NCI-H1105 (cell line): ENCODE results near the gene SLC6A7.

Source experiments
- DNase-seq: peaks from one replicate; lab custom pipeline; 2025; lab: John Stamatoyannopoulos, UW

Gene SLC6A7

DNA sequence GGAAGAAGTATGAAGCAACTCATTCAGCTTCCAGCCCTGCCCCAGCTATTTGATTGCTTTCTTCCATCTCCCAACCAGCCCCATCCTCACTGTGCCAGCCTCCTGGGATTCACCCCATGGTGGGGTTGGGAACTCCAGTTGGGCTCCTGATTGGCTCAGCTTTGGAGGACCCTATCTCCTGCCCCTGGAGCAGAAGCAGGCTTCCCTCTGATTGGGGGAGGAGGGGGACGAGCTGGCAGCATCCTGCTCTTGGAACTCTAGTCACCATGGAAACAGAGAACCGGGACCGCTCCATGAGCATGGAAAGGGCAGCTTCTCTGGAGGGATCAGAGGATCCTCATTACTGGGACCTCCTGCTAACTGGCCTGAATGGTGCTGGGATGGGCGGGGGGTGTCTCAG, 2.6 kb downstream of the SLC6A7 start:
- DNase-seq, result no peak

DNA sequence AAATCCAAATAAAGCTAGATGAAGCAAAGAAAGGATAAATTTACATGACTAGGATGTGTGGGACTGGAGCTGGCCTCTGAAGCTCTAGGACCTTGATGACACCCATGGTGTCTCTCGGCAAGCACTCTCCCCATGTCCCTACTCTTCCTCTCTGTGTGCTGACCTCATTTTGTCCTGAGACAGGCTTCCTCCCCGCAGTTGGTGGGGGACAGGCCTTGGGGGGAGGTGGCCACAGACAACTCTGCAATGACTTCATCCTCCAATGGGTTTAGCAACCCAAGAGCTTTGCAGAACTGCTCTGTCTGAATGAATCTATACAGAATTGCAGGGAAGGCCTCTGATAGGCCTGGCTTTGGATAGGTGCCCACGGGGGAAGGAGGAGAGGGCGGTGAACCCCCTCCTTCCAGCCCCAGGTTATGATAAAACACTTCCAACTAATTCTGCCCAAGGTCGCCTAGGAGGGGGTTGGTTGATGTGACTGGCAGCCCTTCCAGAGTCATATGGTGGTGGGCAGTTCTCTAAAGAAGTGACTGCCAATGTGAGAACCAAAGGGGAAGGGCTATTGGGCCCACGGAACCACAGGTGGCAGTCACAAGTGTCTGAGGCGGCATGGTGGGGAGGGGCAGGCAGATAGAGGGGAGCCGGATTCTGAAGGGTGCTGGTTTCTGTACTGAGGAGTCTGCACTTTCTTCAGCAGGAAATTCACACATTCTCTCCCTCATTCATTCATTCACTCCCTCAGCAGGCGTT, 6.0 kb downstream of the SLC6A7 start:
- no peak for DNase-seq

DNA sequence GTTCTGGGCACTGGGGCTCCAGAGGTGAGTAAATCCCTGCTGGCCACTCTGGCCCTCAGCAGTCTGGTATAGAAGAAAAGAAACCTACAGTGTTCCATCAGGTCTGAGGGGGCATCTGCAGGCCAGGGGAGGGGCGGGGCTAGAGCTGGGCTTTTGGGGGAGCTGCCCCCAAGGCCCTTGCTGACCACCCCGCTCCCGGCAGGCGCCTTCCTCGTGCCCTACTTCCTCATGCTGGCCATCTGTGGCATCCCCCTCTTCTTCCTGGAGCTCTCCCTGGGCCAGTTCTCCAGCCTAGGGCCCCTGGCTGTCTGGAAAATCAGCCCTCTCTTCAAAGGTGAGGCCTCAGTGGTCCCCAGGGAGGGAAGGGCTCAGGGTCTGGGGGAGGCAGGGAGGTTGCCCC, 6.7 kb downstream of the SLC6A7 start:
- no peak for DNase-seq

DNA sequence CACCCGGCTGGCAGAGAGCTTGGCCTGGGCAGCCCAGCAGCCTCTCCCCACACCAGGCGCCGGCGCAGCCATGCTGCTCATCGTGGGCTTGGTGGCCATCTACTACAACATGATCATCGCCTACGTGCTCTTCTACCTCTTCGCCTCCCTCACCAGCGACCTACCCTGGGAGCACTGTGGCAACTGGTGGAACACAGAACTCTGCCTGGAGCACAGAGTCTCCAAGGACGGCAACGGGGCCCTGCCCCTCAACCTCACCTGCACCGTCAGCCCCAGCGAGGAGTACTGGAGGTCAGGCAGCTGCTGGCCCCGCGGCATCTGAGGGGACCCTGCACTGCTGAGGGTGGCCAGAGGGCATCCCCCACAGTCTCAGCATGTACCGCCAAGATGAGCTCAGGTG, 7.1 kb downstream of the SLC6A7 start:
- no peak for DNase-seq

DNA sequence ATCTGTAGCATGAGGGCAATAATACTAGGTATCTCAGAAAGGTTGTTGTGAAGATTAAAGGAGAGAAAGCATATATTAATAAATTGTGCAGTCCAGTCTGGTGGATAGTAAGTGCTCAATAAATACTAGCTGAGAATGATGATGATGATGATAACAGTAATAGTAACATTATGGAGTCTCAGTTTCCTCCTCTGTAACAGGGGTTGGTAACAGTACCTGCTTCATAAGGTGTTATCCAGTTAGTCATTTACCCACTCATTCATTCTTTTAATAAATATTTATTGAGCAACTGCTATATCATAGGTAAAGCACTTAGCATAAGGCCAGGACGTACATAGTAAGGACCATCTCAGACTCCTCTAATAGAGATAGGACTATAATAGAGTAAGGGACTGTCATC, 7.6 kb downstream of the SLC6A7 start:
- no peak for DNase-seq

DNA sequence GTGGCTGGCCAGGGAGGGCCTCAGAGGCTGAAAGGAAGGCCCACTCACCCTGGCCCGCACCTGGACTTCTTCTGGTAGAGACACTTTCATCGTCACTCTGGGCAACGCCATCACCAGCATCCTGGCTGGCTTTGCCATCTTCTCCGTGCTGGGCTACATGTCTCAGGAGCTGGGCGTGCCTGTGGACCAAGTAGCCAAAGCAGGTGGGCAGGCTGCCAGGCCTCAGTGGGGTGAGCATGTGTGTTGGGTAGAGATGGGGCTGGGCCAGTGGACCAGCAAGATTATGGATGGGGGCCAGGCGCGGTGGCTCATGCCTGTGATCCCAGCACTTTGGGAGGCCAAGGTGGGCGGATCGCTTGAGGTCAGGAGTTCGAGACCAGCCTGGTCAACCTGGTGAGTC, 12.6 kb downstream of the SLC6A7 start:
- no peak for DNase-seq

DNA sequence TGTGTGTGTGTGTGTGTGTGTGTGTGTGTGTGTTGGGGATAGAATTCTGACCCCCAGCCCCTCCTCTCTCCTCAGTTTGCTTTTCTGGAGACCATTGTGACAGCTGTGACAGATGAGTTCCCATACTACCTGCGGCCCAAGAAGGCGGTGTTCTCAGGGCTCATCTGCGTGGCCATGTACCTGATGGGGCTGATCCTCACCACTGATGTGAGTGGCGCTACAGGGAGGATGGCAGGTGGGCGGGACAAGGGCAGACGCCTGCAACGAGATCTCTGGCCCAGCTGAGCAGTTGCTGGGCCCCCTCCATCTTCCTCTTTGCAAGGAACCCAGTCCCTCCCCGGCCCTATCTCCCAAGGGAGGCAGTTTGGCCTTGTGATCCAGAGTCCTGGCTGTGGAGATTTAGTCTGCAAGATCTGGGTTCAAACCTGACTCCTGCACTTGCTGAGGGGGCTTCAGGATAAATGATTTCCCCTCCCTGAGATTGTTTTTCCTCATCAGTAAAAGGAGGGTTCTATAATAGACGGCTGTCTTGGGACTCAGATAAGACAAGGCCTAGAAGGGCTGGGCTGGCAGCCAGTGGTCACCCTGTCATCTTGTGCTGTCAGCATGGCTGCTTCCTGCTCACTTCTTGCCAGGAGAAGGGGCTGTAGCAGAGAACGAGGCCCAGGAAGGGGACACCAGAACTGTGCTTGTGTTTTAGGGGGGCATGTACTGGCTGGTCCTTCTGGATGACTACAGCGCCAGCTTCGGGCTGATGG, 14.1 kb downstream of the SLC6A7 start:
- DNase-seq, result no peak

DNA sequence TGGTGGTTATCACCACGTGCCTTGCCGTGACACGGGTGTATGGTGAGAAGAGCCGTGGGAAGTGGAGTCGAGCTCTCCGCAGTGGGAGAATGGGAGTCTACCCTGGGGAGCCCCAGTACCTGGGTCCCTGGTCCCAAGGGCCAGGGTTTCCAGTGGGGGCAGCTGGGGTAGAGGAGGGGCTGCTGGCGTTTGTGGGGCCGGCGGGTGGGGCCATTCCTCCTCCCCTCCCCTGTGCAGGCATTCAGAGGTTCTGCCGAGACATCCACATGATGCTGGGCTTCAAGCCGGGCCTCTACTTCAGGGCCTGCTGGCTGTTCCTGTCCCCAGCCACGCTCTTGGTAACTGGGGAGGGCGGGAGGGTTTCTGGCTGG, 14.7 kb downstream of the SLC6A7 start:
- no peak for DNase-seq

DNA sequence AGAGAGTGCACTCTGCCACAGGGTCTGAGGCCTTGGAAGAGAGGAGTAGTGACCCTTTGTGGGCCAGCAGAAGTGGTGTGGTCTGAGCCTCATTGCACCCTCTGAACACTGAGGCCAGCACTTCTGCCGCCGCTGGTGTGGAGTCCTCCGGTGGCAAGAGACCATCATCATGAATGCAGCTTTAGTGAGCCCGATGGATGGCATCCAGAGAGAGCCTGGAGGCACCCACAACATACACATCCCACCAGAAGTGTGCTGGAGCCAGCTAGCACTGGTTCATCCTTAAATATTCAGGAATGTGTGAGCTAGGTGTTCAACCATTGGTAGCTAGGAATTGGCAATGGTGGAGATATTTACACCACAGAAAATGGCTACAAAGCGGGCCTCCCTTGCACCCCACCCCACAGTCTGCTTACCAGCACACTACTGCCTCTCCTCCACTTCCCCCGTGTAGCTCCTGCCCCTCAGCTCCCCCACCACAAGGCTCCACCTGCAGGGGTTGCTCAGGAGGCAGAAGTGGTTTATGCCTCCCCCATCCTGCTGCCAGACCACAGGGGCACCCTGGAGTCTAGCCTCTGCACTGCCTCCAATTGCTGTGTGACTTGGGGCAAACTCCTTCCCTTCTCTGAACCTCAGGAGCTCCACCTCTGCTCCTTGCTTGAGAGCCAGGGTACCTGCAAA, 16.4 kb downstream of the SLC6A7 start:
- no peak for DNase-seq

DNA sequence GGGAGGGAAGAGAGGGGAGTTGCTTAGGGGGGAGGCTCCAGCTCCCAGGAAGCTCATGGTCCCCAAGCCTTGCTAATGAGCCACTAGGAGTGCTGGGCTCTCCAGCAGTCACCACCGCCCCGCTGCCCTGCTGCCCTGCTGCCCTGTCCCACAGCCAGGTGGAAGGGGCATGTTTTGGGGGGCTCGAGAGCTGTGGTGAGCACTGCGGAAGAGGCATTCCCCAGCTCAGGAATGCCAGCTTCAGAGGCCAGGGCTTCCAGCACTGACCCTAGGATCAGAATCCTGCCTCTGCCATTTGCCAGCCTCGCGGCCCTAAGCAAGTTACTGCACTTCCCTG, 16.9 kb downstream of the SLC6A7 start:
- no peak for DNase-seq

DNA sequence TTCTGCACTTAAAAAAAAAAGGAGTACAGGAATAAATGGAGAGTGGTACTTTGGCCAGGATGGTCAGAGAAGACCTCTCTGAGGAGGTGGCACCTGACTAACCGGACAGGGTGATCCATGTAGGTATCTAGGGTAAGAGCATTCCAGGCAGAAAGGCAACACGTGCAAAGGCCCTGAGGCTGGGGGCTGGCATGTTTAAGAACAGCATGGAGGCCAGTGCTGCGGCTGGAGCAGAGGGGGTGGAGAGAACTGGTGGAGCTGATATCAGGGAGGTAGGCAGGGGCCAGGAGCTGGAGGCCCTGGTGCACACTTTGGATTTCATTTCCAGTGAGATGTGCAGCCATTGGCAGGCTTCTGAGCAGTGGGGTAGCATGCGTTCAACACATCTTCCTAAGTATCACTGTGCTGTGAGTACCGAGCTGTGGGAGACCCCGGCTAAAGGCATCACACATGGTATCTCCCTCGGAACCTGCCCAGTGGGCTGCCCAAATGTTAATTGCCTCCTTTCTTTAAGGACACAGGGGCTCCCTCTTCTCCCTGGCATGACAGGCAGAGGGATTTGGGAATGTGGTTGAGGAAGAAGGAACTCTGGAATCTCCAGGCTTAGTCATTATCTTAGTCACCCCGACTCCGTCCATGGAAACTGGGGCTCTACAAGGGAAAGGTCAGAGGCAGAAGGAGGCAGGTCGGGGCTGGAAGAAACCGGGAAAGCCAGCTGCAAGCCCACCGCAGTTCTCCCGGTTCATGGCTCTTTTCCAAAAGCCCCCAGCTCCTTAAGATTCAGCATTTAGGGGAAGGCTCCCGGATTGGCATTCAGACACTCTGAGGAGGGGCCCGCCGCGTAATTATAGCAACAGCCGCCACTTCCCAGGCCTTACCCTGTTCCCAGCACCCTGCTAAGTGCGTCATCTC, 18.6 kb downstream of the SLC6A7 start:
- no peak for DNase-seq

DNA sequence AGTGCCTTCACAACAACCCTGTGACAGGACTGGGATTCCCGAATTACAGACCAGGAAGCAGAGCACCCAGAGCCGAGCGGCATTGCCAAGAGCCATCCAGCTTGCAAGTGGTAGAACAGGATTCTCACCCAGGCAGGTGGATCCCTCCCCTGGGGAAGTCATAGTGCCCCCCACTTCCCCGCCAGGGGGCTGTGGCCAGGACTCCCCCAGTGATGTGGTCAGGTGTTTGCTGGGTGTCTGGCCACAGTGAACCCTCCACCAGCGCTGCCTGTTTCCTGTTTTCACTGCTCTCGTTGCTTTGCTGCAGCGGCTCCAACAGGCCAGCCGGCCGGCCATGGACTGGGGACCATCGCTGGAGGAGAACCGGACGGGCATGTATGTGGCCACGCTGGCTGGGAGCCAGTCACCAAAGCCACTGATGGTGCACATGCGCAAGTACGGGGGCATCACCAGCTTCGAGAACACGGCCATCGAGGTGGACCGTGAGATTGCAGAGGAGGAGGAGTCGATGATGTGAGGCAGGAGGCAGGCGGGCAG, 19.3 kb downstream of the SLC6A7 start:
- DNase-seq, result no peak

DNA sequence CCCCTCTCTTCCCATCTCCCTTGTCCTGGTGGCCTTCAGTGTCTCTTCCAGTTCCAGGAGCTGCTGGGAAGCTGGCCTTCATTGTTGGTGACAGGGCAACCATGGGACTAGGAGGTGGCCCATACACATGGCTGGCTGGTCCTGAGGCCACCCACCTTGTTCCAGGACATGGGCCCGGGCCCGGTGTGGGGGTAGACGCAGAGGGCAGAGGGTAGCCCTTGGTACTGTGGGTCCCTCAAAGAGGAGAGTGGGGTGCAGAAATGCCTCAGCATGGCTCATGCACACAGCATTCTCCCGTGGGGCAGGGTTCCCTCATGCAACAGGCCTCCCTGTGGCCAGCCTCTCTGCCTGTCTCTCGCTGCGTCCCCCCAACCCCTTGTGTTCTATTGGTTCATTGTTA, 20.8 kb downstream of the SLC6A7 start:
- no peak for DNase-seq

DNA sequence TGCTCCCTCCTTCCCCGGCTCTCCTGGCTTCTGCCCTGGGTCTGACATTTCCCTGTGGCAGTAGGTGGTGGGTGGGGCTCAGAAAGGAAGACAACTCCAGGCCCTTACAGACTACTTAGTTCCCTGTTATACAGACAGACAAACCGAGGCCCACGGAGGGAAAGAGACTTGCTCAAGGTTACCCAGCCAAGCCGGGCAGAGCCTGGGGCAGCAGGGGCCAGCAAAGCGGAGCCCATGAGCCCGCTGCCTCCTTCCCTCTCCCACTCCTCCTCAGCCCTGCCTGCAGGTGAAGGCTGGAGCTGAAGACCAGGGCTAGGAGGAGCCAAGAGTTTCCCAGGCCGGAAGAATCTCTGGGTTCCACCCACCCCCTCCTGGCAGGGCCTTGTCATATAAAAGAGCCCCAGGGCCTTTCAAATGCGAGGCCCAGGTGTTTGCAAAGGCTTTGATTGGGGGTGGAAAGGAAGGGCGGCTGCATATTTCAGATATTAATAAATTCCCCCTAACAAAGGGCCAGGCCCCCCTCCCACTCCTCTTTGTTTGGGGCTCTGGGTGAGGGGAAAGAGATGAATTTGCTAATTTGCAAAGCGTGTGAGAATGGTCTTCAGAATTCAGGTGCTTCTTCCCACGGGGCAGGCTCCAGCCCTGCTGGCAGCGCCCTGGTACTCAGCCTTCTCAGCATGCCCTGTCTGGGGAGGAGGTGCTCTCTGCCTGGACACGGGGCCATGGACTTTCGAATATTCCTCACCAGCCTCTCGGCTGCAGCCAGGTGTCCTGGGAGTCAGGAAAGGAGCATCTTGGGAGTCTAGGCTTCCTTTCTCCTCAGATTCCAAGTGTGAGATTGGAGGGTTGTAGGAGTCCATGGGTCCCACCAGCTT, 21.5 kb downstream of the SLC6A7 start:
- DNase-seq, result no peak

DNA sequence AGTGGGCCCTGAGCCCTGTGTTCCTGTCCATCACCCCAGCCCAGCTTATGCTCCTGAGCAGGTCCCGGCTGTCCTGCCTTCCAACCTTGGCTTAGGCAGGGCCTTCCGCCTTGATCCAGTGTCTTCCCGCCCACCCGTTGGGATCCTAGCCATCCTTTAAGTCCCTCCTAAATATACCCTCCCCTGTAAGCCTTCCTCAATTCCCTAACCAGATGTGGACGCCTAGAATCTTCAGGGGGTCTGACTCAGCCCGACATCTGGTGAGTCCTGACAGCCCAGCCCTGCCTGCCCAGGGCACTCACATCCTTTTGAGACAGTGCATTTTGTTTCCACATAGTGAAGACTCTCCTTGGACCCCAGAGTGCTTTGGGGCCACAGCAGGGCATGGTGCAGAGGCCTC, 23.7 kb downstream of the SLC6A7 start:
- no peak for DNase-seq

DNA sequence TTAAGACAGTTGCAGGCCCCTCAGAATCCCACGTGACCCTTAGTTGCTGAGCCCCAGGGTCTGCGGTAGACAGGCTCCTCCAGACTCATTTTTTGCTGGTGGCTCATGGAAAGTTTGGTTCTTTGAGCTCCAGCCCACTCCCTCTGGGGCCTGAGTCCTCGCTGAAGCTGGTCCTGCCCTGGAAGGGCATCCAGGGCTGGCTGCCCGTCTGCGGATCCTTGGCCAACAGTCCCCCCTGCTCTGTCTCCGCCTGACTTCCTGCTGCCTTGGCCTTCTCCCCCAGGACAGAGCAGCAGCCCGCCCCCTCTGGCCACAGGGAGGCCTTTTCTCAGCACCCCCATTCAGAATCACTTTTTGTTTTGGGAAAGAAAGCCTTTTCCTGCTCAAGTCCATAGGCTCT, 24.4 kb downstream of the SLC6A7 start:
- DNase-seq, result no peak

DNA sequence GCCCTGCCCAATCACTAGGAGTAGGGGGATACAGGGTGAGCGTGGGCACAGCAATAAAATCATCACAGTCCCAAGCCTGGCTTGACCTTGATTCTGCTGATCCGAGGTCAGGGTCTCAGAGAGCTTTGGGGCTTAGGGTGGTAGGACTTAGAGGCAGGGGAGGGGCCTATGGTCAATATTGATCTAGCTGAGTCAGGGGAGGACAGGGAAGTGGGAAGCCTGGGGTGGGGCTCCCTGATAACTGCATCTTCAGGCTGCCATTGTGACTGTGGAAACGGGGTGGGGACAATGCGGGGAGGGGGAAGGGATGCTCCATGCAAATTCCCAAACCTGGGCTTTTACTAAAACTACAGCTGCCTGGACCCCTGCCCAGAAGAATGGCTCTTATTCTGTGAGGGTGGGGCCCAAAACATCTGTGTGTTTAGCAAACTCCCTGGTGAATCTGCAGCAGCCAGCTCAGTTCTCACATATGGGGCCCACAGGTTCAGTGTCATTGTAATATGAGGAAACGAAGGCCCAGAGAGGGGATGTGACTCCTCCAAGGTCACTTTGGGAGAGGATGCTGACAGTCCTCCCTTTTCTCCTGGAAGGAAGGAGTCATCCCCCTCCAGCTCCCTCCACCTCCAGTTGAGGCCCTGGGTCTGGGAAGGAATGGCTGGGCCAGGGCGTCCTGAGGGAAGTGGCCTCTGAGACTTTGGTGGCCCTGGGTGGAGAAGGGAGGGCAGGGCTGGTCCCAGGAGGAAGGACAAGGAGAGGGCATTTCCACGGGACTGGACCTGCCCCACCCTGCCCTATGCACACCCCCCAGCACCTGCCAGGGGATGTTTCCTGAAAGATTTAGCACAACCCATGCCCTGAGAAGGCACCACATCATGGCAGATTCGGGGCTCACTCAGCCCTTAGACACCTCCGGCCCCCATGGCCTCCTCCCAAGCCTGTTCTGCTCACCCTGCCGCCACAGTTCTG, 26.4 kb downstream of the SLC6A7 start:
- DNase-seq, result no peak

DNA sequence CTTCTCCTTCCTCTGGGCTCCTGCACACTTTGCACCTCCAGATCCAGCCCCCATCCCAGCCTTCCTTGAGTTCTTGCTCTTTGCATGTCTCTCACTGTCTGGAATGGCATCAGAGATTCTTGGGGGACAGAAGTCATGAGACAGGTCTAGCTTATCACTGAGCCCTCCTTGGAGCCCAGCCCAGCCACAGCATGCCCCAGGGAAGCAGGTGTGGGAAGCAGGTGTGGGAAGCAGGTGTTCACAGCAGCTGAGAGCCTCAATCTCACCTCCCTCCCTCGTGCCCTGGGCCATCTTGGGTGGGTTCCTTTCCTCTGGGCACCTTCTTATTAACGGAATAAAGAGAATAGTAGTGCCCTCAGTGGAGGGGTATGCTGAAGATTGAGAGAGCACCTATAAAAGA, 27.2 kb downstream of the SLC6A7 start:
- peak; percentile 6 for DNase-seq

DNA sequence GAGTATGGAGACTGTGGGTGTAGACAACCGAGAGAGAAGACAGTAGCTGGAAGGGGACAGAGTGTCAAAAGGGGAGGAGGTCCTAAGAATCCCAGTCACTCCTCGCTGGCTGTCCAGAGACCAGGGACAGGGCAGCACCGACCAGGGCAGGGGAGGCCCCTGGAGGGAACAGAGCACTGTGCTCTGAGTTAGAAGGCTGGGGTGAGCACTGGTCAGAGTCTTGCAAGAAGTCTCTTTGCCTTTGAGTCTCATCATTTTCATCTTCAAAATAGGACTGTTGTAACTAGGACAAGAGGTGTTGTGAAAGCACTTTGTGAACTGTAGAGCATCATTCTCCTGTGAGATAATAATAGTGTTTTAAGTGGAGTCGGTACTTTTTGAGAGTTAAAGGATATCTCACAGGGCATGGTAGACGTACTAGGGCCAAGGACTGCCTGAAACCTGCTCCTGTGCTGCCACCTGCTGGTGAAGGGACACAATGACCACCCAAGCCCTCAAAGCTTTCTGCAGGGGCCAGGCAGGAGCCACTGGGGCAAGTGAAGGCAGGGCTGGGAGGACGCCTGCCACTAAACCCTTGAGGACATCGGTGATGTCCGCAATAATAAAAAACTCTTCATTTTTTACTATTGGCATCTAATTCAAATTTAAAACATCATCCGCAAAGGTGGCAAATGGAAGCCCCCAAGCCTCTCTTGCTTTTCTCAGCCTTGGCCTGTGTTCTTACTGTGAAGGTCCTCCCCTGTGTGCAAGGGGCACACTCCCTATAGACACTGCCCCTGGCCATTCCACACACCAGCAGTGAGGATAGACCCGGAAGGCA, 28.2 kb downstream of the SLC6A7 start:
- DNase-seq, result peak; percentile 36
